Adrenal gland (tissue), 12 donors: ENCODE results near the gene PPIC. TPM values are rescaled to one million over a fixed set of nuclear protein-coding genes. Genes with fewer than 3 reads are reported as not detected.

Experiments
- DNase-seq, 7 donors: peaks; one replicate each; pipeline ENCODE4 v3.0.0-alpha.2; 2019 to 2020
- H3K27ac ChIP-seq, 5 donors: fragments of 200-600 bp; sonication (generic) in 4 of 5; 1 replicate in 3 of 5; 2 replicates in 2 of 5; pipeline versions ENCODE4 v1.5.1 to v1.8.0; 2016 to 2020; ENCODE audit warnings: mild to moderate bottlenecking in 1 of 5
- H3K27me3 ChIP-seq: fragments of 200-600 bp; 2 replicates; pipeline ENCODE4 v1.8.0; 2021
- H3K36me3 ChIP-seq, 2 donors: fragments of 200-600 bp; replicated peaks in 1 of 2; 1 replicate in 1 of 2; 2 replicates in 1 of 2; pipeline versions ENCODE4 v1.5.1 to v1.8.0; 2018 to 2022
- H3K4me1 ChIP-seq, 2 donors: fragments of 200-600 bp; replicated peaks in 1 of 2; 1 replicate in 1 of 2; 2 replicates in 1 of 2; pipeline versions ENCODE4 v1.5.1 to v1.8.0; 2018 to 2021
- H3K4me3 ChIP-seq, 4 donors: fragments of 200-600 bp; sonication (generic) in 3 of 4; one replicate each; pipeline ENCODE4 v1.5.1; 2016 to 2018
- H3K9me3 ChIP-seq, 3 donors: fragments of 200-600 bp; sonication (generic) in 1 of 3; replicated peaks in 1 of 3; 1 replicate in 2 of 3; 2 replicates in 1 of 3; pipeline versions ENCODE4 v1.5.1 to v1.8.0; 2016 to 2021
- POLR2A ChIP-seq, 2 donors: fragments of 450-650 bp; IDR thresholded peaks; one replicate each; pipeline ENCODE4 v1.6.1; 2017; ENCODE audit warnings: antibody characterized with exemption in 2 of 2, mild to moderate bottlenecking in 2 of 2, moderate library complexity in 1 of 2
- WGBS, 4 donors: extraction: QIAGEN DNeasy Blood & Tissue Kit in 2 of 4; methylation state at CpG; one replicate each; pipeline versions ENCODE4 v1.1.5 to v1.1.7; 2013 to 2017; 5-methylcytosine and 5-hydroxymethylcytosine counted together
- intact Hi-C, 2 donors: fragments of 100-400 bp; cut with DNase I; formaldehyde crosslinking; loops; one replicate each; pipeline versions ENCODE4 v1.14.1 to v1.15.0; 2022 to 2023
- polyA plus RNA-seq, 3 donors: library from polyadenylated mRNA; stranded (reverse); fragments of 200-250 nt in 2 of 3; fragments of 350-450 nt in 1 of 3; fragmentation: Illumina TruSeq in 1 of 3; extraction: RNeasy Lipid Tissue Mini Kit (QIAGEN cat#74804) in 1 of 3; gene quantifications; one replicate each; pipeline ENCODE4 v1.2.3, GENCODE V29; 2013 to 2014
- total RNA-seq, 9 donors: library from RNA; depleted of rRNA in 4 of 9; stranded (reverse); fragments of >200 nt in 4 of 9; fragments of 120-200 nt in 1 of 9; fragmentation: NEBNext Ultra II Directional in 1 of 9; extraction: Animal tissue kit (Norgen Biotek cat#: 25700) in 1 of 9; gene quantifications; one replicate each; pipeline versions ENCODE4 v1.1.0 to v1.2.4, GENCODE V29; 2013 to 2023
- TF ChIP-seq, protein P1 (sequence below), 6 experiments: fragments of 450-650 bp in 4 of 6; fragments of 200-600 bp in 2 of 6; sonication (generic) in 1 of 6; IDR thresholded peaks; 1 replicate in 5 of 6; 2 replicates in 1 of 6; pipeline versions ENCODE4 v1.5.1 to v1.8.0; 2016 to 2021; ENCODE audit warnings: antibody characterized with exemption in 6 of 6, mild to moderate bottlenecking in 2 of 6, moderate library complexity in 1 of 6
- donor health status: healthy with polysubstance abuse.
- donor health status: Bipolar disorder and iron deficiency.
- donor health status: DM: yes; HTN: yes; CAD: no.
- donor health status: DM: no; HTN: no; CAD: no.
- donor health status: DM: no; HTN: no; CAD: no.
- donor health status: DM: yes; HTN: yes; CAD: no.

PPIC gene
- total and polyA plus RNA-seq, 12 donors, result 6.8 to 34.1 (median 18.6) TPM

DNA sequence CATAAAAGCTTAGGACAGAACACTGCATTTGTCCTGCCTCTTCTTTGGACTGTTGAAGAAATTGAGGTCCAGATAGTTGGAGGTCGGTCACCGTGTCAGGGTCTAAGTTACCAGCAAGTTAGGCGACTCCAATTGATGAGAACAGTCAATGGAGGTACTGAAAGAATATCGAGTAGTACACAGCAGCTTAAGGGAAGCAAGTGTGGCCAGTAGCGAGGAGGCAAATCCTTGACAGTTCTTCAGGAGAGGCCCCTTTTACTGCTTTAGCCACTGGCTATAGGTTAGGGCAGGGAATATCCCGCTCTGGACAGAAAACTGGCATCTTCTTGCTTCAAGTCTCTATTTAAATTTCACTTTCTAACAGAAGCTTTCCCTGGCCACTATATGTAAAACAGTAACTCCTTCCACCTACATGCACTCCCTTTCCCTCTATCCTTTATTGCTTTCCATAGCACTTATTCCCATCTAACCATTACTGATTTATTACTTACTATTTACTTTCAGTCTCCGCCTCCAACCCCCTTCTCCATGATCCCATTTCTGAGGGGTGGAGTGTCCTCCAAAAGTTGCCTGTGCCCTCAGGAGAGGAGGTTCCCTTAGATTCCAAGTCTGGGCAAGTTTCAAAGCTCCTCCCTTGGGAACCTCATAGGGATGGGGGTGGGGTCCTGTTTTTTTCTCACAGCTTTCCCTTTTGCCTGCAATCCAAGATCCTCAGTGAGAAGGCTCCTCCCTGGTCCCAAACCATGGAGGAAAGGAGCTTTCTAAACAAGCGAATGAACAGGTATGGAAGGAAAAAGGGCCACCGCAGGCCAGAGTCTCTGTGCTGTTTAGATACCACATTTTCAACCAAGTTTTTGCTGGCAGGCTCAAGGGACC, 48.4 kb upstream of the PPIC start:
- no peaks in the 10 kb centered on the region for H3K36me3 ChIP-seq
- no peak for DNase-seq
- TF ChIP-seq POLR2A (IDR thresholded peaks at IDR 0.05), result no peak
- TF ChIP-seq, protein P1, sequence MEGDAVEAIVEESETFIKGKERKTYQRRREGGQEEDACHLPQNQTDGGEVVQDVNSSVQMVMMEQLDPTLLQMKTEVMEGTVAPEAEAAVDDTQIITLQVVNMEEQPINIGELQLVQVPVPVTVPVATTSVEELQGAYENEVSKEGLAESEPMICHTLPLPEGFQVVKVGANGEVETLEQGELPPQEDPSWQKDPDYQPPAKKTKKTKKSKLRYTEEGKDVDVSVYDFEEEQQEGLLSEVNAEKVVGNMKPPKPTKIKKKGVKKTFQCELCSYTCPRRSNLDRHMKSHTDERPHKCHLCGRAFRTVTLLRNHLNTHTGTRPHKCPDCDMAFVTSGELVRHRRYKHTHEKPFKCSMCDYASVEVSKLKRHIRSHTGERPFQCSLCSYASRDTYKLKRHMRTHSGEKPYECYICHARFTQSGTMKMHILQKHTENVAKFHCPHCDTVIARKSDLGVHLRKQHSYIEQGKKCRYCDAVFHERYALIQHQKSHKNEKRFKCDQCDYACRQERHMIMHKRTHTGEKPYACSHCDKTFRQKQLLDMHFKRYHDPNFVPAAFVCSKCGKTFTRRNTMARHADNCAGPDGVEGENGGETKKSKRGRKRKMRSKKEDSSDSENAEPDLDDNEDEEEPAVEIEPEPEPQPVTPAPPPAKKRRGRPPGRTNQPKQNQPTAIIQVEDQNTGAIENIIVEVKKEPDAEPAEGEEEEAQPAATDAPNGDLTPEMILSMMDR (IDR thresholded peaks at IDR 0.05), result no peak
- H3K27ac ChIP-seq, result no peak overlapping the region
- intact Hi-C loops, result no loop called here
- H3K9me3 ChIP-seq, result no peaks in the 10 kb centered on the region
- no peak overlapping the region for H3K4me3 ChIP-seq
- WGBS, 4 donors, result 69 to 73% (median 70%) methylated on average over 9 of the region's 9 CpGs
- peaks cover 38% of the 10 kb centered on the region for H3K27me3 ChIP-seq
- peaks cover 18 to 21% of the 10 kb centered on the region in 2 donors for H3K4me1 ChIP-seq

GRCh38 chr5:123083298-123083697, 46.8 kb upstream of the PPIC start:
- TF ChIP-seq, protein P1 (IDR thresholded peaks at IDR 0.05), result no peak
- no peak for TF ChIP-seq POLR2A (IDR thresholded peaks at IDR 0.05)
- peaks cover 3 to 8% of the 10 kb centered on the region in 2 donors for H3K4me1 ChIP-seq
- peaks cover 25% of the 10 kb centered on the region for H3K27me3 ChIP-seq
- no peaks in the 10 kb centered on the region for H3K36me3 ChIP-seq
- no peak overlapping the region for H3K4me3 ChIP-seq
- H3K9me3 ChIP-seq, result no peaks in the 10 kb centered on the region
- intact Hi-C loops, result no loop called here
- no peak for DNase-seq
- no peak overlapping the region for H3K27ac ChIP-seq
- WGBS, 4 donors, result 74 to 81% (median 78%) methylated on average over 3 of the region's 3 CpGs

GRCh38 chr5:123080215-123080614, 43.7 kb upstream of the PPIC start:
- intact Hi-C loops, result no loop called here
- DNase-seq, result no peak
- no peaks in the 10 kb centered on the region for H3K9me3 ChIP-seq
- TF ChIP-seq, protein P1 (IDR thresholded peaks at IDR 0.05), result no peak
- no peak for TF ChIP-seq POLR2A (IDR thresholded peaks at IDR 0.05)
- H3K27me3 ChIP-seq, result no peaks in the 10 kb centered on the region
- H3K4me1 ChIP-seq, result no peaks in the 10 kb centered on the region
- H3K4me3 ChIP-seq, result no peak overlapping the region
- H3K27ac ChIP-seq, result no peak overlapping the region
- no peaks in the 10 kb centered on the region for H3K36me3 ChIP-seq
- WGBS, 4 donors, result 80 to 92% (median 88%) methylated on average over 1 of the region's 1 CpG

GRCh38 chr5:123075521-123076163, 39.1 kb upstream of the PPIC start:
- no peaks in the 10 kb centered on the region for H3K4me1 ChIP-seq
- TF ChIP-seq, protein P1 (IDR thresholded peaks at IDR 0.05), result no peak
- TF ChIP-seq POLR2A (IDR thresholded peaks at IDR 0.05), result no peak

More at GRCh38 chr5:123075521-123076163, 39.1 kb upstream of the PPIC start:
- intact Hi-C loops, result no loop called here
- H3K9me3 ChIP-seq, result no peaks in the 10 kb centered on the region
- WGBS, 4 donors, result 90 to 93% (median 92%) methylated on average over 5 of the region's 5 CpGs
- no peaks in the 10 kb centered on the region for H3K36me3 ChIP-seq
- DNase-seq, result no peak
- H3K27me3 ChIP-seq, result no peaks in the 10 kb centered on the region
- no peak overlapping the region for H3K4me3 ChIP-seq
- H3K27ac ChIP-seq, result no peak overlapping the region
